Activated effector memory CD4-positive, alpha-beta T cell treated with Interleukin-2 at 50 U/mL for 16 hours (primary cell): ENCODE measurements around the gene WRAP53.

Experiments
- DNase-seq: peaks from one replicate; pipeline ENCODE4 v3.0.0-alpha.2; 2020

Gene WRAP53

DNA sequence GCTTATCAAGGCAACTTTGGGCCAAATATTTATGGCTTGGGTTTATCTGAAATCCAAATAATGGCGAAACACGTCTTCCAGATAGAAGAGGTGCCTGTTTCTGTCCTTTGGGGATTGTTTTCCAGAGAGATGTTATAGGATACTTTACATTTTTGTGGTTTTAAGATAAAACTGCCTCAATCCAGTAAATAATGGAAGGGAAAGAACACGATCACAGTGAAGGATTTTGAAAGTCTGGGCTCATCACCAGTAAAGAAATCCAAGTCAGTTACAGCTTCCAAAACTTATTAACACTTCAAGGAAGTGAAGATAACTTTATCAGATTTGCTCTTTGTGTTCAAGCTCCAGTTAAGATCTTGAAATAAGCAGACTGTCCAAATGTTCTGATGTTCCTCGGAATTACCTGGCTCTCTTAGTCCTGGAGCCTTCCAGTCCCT, 59.4 kb downstream of the WRAP53 start:
- no peak for DNase-seq

DNA sequence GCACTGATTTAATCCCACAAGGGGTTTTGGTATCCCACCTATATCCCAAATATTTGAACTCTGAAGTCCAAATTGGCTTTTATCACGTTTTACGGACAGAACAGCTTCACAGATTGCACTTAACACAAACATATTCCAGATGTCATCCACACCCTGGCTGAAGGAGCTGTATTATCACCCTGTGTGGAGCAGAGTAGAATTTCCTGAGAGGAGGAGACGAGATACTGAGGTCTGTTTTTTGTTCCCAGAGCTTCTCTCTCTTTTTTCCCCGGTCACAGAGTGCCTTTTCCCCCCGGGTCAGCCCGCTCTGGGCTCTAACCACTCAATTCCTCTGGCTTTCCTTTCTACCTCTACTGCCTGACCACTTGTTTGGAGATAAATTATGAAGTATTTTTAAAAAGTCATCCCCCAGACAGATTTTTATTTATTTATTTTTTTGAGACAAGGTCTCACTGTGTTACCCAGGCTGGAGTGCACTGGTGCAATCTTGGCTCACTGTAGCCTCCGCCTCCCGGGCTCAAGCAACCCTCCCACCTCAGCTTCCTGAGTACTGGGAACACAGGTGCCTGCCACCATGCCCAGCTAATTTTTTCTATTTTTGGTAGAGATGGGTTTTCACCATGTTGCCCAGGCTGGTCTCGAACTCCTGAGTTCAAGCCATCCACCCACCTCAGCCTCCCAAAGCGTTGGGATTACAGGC, 59.9 kb downstream of the WRAP53 start:
- DNase-seq: no peak

DNA sequence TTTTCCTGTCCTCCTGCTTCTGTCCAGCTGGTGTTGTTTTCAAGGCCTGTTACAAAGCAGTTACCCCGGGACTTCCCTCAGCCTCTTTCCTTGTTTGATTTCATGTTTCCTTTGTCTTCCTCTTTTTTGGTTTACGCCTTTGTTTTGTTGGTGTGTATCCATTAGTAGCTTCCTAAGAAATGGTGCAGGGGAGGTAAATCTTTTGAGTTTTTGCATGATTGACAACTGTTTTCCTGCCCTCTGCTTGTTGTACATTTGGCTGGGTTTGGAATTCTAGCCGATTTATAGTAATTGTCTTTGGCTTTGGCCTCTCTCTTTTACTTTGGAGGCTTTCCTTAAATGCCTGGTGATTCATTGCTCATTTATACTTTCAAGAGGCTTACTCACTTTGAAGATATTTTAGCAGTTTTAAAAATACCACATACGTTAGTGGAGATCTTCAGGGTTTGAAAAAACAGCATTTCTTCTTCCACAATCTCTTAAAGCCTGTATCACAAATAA, 62.1 kb downstream of the WRAP53 start:
- DNase-seq: no peak
